Measurements from ENCODE around the gene SPSB2.

The SPSB2 gene

DNA sequence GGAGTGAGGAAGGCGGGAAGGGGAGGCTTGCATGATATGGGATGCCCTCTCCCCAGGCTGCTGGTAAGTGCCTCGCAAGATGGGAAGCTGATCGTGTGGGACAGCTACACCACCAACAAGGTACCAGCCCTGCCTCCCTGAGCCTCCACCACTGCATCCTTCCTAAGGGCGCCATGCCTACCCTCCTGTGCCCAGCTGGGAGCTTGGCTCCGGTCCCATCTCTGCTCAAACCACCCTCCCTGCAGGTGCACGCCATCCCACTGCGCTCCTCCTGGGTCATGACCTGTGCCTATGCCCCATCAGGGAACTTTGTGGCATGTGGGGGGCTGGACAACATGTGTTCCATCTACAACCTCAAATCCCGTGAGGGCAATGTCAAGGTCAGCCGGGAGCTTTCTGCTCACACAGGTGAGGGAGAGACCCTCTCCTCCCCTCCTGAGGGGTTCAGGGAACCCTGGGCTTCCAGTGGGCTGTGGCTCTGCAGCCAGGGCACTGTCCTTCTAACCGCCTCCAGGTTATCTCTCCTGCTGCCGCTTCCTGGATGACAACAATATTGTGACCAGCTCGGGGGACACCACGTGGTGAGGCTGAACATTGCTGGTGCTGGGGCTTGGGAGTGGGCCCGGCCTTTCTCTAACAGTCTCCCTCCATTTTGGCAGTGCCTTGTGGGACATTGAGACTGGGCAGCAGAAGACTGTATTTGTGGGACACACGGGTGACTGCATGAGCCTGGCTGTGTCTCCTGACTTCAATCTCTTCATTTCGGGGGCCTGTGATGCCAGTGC, 29.8 kb downstream of the SPSB2 start:
- peaks cover 5% of the 10 kb centered on the region for H3K4me1 ChIP-seq (ENCODE audit: insufficient read depth, low read length)
- no peak overlapping the region for H3K9ac ChIP-seq (ENCODE audit: low read depth, low read length)
- H3K36me3 ChIP-seq (ENCODE audit: insufficient read depth, low read length), result peaks cover 10% of the 10 kb centered on the region
- no peaks in the 10 kb centered on the region for H3K9me3 ChIP-seq (ENCODE audit: control insufficient read depth, insufficient read depth, low read length)

DNA sequence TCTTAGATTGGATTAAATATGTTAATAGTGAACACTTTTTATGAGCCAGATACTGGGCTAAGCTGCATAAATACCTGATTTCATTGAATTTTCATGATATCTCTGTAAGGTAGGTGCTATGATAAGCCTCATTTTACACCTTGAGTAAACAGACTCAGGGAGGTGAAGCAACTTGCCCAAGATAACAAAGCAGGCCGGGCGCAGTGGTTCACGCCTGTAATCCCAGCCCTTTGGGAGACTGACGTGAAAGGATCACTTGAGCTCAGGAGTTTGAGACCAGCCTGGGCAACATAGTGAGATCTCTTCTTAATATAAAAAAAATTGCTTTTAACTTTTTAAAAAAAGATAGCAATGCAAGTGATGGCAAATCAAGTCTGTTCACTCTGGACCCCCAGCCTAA, 31.0 kb downstream of the SPSB2 start:
- Histone ChIP-seq H3K9ac (ENCODE audit: low read depth, low read length) (no peak overlapping the region), H3K4me1 (ENCODE audit: insufficient read depth, low read length) (peaks cover 5% of the 10 kb centered on the region), H3K36me3 (ENCODE audit: insufficient read depth, low read length) (peaks cover 10% of the 10 kb centered on the region), H3K9me3 (ENCODE audit: control insufficient read depth, insufficient read depth, low read length) (no peaks in the 10 kb centered on the region)

DNA sequence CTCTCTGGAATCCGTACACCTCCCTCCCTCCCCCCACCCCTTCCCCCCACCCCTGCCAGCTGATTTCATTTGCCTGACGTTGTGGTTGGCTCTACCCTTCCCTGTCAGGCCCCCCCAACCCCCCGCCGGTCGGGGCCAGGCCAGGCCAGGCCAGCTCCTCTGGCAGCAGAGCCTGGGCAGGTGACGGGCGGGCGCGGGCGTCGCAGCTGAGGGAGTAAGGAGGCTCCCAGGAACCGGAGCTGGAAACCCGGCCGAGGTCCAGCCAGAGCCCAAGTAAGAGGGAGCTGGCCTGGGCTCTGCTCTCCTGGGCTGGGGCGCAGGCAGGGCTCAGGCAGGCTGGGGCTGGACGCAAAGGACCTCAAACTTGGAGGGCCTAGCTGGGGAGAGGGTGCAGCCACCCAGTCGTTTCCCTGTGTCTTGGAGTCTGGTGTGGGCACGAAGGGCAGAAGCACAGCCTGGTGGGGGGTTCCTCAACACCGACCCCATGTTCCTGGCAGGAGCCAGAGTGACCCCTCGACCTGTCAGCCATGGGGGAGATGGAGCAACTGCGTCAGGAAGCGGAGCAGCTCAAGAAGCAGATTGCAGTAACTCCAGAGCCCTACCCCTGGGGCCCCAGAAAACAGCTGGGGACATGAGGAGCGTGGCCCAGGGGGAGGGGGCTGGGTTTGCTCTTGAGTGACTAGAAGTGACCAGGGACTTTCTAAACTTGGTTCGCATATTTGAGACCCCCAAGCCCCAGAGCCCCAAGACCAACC, 32.2 kb downstream of the SPSB2 start, which contains the start of gene GNB3:
GNB3 (plus strand) TSS at position 165 of the 755 bp plus-strand sequence; CDS start at position 528, 363 bp downstream.
- no peaks in the 10 kb centered on the region for H3K9me3 ChIP-seq (ENCODE audit: control insufficient read depth, insufficient read depth, low read length)
- H3K36me3 ChIP-seq (ENCODE audit: insufficient read depth, low read length), result peaks cover 11% of the 10 kb centered on the region
- H3K9ac ChIP-seq (ENCODE audit: low read depth, low read length), result no peak within 1 kb of the TSS
- H3K4me1 ChIP-seq (ENCODE audit: insufficient read depth, low read length), result peaks cover 5% of the 10 kb centered on the region

DNA sequence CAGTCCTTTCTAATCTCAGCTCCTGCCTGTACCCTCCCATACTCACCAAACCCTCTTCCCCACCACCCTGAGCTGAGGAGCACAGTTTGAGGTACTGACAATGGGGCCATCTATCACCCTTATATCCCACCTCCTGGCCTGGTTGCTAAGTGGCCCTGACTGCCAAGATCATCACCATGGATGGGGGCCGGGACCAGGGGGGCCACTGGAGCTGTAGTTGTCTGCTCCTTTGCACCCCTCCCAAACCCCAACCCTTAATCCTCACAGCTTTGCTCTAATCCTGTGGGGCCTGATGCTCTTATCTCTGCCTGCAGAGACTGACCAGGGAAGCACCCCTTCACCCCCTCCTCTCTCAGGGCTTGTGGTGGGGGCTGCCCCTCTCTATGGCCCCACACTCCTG, 32.8 kb downstream of the SPSB2 start:
- no peak overlapping the region for H3K9ac ChIP-seq (ENCODE audit: low read depth, low read length)
- peaks cover 5% of the 10 kb centered on the region for H3K4me1 ChIP-seq (ENCODE audit: insufficient read depth, low read length)
- no peaks in the 10 kb centered on the region for H3K9me3 ChIP-seq (ENCODE audit: control insufficient read depth, insufficient read depth, low read length)
- H3K36me3 ChIP-seq (ENCODE audit: insufficient read depth, low read length), result peaks cover 11% of the 10 kb centered on the region

DNA sequence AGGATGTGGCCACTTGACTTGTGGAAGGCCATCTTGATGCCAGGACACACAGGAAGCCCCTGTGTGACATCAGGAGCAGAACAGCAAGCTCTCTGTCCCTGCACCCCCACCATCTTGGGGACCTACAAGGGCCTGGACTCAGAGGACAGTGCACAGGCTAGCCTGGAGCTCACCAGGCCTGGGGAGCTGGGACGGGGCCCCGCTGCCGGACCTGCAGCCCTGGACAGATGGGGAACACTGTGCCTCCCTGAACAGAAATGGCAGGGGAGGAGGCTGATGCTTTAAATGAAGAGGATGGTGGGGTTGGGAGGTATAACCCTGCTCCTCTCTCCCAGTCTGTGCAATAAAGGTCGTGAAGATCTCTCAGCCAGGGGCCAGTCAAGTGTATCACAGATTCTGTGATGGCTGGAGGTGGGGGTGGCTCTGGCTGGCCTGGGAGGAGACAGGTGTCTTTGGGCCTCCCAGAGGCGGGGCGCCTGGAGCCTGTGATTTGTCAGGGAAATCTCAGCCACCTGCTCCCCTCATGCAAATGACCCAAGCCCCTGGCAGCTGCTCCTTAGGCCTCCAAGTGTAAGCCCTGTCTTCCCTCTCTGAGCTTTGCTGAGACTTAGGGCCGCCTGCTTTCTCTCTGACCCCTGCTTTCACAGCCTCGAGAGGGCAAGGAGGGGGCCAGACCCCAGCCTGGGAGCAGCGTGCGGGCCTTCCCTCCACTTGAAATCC, 33.5 kb downstream of the SPSB2 start:
- no peak overlapping the region for H3K9ac ChIP-seq (ENCODE audit: low read depth, low read length)
- H3K9me3 ChIP-seq (ENCODE audit: control insufficient read depth, insufficient read depth, low read length), result no peaks in the 10 kb centered on the region
- peaks cover 5% of the 10 kb centered on the region for H3K4me1 ChIP-seq (ENCODE audit: insufficient read depth, low read length)
- H3K36me3 ChIP-seq (ENCODE audit: insufficient read depth, low read length), result peaks cover 5% of the 10 kb centered on the region

DNA sequence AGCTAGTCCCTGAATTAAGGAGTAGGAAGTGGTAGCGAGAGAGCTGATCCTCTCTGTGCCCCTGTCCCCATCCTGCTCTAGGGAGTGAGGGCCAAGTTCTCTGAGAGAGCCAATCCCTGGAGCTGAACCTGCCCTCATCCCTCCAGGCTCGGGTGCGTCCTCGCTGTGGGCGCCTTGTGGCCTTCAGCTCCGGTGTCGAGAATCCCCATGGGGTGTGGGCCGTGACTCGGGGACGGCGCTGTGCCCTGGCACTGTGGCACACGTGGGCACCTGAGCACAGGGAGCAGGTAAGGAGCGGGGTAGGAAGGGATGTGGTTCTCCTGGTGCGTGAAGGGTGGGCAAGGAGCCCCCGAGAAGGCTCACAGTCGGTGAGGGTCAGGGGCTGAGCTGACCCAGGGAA, 34.2 kb downstream of the SPSB2 start:
- Histone ChIP-seq H3K36me3 (ENCODE audit: insufficient read depth, low read length) (peaks cover 11% of the 10 kb centered on the region; the same call in 1 of the 2 replicates), H3K9ac (ENCODE audit: low read depth, low read length) (no peak overlapping the region), H3K9me3 (ENCODE audit: control insufficient read depth, insufficient read depth, low read length) (no peaks in the 10 kb centered on the region), H3K4me1 (ENCODE audit: insufficient read depth, low read length) (peaks cover 5% of the 10 kb centered on the region)

DNA sequence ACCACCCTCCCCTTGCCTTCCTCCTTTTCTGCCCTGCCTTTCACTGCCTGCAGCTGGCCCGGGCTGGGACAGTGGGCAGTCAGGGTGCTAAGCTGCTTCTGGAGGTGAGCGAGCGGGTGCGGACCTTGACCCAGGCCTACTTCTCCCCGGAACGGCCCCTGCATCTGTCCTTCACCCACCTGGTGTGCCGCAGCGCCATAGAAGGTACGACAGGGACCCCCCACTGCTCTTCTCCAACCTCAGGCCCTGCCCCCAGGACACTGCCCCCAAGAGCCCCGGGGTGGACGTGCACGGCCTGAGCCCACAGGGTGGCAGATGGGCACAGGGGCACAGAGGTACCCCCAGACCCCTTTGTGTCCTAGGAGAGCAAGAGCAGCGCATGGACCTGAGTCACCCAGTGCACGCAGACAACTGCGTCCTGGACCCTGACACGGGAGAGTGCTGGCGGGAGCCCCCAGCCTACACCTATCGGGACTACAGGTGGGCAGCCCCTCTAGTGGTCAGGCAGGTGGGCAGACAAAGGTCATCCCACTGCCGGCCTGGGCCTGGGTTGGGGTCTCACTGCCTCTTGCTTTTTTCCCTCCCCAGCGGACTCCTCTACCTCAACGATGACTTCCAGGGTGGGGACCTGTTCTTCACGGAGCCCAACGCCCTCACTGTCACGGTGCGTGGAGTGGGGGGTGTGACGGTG, 35.6 kb downstream of the SPSB2 start:
- Histone ChIP-seq H3K4me1 (ENCODE audit: insufficient read depth, low read length) (peaks cover 5% of the 10 kb centered on the region), H3K36me3 (ENCODE audit: insufficient read depth, low read length) (peaks cover 13% of the 10 kb centered on the region; the same call in 1 of the 2 replicates)

DNA sequence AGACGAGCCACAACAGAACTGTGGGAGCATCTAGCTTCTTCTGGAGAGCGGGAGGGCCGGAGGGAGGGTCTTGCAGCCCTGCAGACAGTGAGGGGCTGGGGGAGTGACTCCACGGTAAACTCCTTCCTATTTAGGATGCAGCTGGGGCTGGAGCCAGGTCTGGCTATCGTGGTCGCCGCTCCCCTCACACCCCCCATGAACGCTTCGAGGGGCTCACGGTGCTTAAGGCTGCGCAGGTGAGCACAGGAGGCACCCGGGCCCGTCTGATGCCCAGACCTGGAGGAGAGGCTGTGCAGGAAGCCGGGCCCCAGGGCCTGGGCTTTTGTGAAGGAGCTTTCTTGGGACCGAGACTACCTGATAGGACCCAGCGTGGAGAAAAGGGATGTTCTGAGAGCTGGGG, 36.3 kb downstream of the SPSB2 start:
- peaks cover 5% of the 10 kb centered on the region for H3K4me1 ChIP-seq (ENCODE audit: insufficient read depth, low read length)
- H3K36me3 ChIP-seq (ENCODE audit: insufficient read depth, low read length), result peaks cover 13% of the 10 kb centered on the region; the same call in 1 of the 2 replicates
- no peaks in the 10 kb centered on the region for H3K9me3 ChIP-seq (ENCODE audit: control insufficient read depth, insufficient read depth, low read length)
- H3K9ac ChIP-seq (ENCODE audit: low read depth, low read length), result no peak overlapping the region

More for the DNA sequence above, 35.6 kb downstream of the SPSB2 start:
- Histone ChIP-seq H3K9ac (ENCODE audit: low read depth, low read length) (no peak overlapping the region), H3K9me3 (ENCODE audit: control insufficient read depth, insufficient read depth, low read length) (no peaks in the 10 kb centered on the region)

DNA sequence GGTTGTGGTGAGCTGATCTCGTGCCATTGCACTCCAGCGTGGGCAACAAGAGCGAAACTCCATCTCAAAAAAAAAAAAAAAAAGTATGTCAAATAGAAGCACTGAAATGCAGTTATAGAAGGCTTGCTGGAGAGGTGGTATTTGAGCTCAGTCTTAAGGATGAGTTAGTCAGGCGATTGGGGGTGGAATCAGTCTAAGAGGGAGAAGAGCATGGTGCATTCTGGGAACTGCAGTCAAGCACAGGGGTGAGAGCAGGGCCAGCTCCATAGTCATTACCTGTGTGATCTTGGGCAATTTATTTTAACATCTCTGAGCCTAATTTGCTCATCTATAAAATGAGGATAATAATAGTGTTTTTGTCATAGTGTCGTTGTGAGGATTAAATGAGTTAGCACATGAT, 38.2 kb downstream of the SPSB2 start:
- Histone ChIP-seq H3K36me3 (ENCODE audit: insufficient read depth, low read length) (peaks cover 16% of the 10 kb centered on the region; the same call in 1 of the 2 replicates), H3K4me1 (ENCODE audit: insufficient read depth, low read length) (no peaks in the 10 kb centered on the region)

DNA sequence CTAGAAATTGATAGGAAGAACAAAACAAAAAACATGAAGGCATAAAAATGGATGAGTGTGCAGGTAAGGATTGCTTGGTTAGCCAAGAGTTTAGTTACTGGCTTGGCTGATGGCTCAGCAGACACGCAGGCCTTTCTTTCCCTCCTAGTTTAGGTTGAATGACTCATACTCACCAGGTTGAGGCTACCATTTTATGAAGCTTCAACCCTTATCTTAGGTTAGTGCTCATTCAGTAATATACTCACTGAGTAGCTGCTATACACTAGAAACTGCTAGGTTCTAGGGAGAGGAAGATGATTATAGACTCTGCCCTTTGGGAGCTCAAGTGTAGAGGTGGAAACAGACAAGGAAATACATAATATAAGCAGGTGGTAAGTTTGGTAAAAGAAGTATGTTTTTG, 38.8 kb downstream of the SPSB2 start:
- H3K9ac ChIP-seq (ENCODE audit: low read depth, low read length), result no peak overlapping the region
- H3K4me1 ChIP-seq (ENCODE audit: insufficient read depth, low read length), result no peaks in the 10 kb centered on the region
- peaks cover 16% of the 10 kb centered on the region; the same call in 1 of the 2 replicates for H3K36me3 ChIP-seq (ENCODE audit: insufficient read depth, low read length)
- no peaks in the 10 kb centered on the region for H3K9me3 ChIP-seq (ENCODE audit: control insufficient read depth, insufficient read depth, low read length)

More for the DNA sequence above, 38.2 kb downstream of the SPSB2 start:
- H3K9me3 ChIP-seq (ENCODE audit: control insufficient read depth, insufficient read depth, low read length), result no peaks in the 10 kb centered on the region
- H3K9ac ChIP-seq (ENCODE audit: low read depth, low read length), result no peak overlapping the region

DNA sequence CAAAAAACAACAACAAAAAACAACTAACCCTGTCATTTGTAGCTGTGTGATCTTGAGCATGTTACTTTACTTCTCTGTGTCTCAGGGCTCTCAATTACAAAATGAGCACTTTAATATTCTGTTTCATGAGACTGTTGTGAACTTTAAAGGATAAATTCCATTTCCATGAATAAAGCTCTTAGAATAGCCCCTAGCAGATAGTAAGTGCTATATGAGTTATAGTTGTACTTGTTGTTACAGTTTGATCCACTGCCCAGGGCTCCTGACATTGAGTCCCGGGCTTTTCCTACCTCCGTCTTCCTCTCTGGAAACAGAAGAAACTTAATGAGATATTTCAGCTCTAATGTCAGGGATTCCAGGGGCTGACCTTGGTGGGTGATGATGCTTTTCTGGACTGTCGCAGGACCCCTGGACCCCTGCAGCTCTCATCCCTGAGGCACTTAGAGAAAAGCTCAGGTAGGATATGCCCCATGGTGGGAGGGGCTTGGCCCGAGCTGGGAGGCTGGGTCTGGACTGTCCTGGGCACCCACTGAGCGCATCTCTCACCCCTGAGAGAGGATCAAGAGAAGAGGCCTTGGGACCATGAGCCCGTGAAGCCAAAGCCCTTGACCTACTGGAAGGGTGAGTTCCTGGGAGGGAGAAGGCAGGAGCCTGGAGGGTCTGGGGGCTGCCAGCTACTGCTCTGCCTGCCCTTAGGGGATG, 39.8 kb downstream of the SPSB2 start:
- Histone ChIP-seq H3K4me1 (ENCODE audit: insufficient read depth, low read length) (no peaks in the 10 kb centered on the region), H3K9ac (ENCODE audit: low read depth, low read length) (no peak overlapping the region), H3K9me3 (ENCODE audit: control insufficient read depth, insufficient read depth, low read length) (no peaks in the 10 kb centered on the region), H3K36me3 (ENCODE audit: insufficient read depth, low read length) (peaks cover 16% of the 10 kb centered on the region; the same call in 1 of the 2 replicates)

DNA sequence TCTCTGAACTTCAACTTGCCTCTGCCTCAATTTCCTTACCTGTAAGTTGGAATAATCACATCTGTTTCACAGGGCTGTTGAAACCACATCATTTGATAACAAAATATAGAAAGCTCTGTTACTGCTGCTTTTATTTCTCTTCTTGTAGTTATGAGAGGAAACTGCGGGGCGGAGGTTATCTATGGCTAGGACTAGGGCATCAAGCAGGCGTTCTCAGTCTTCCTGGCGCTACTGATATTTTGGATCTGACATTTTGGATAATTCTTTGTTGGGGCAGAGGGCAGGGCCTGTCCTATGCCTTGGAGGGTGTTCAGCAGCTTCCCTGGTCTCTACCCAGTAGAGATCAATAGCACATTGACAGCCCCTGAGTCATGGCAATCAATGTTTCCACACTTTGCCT, 41.0 kb downstream of the SPSB2 start:
- peaks cover 16% of the 10 kb centered on the region; the same call in 1 of the 2 replicates for H3K36me3 ChIP-seq (ENCODE audit: insufficient read depth, low read length)
- H3K4me1 ChIP-seq (ENCODE audit: insufficient read depth, low read length), result peaks cover 2% of the 10 kb centered on the region
- no peak overlapping the region for H3K9ac ChIP-seq (ENCODE audit: low read depth, low read length)
- H3K9me3 ChIP-seq (ENCODE audit: control insufficient read depth, insufficient read depth, low read length), result no peaks in the 10 kb centered on the region

DNA sequence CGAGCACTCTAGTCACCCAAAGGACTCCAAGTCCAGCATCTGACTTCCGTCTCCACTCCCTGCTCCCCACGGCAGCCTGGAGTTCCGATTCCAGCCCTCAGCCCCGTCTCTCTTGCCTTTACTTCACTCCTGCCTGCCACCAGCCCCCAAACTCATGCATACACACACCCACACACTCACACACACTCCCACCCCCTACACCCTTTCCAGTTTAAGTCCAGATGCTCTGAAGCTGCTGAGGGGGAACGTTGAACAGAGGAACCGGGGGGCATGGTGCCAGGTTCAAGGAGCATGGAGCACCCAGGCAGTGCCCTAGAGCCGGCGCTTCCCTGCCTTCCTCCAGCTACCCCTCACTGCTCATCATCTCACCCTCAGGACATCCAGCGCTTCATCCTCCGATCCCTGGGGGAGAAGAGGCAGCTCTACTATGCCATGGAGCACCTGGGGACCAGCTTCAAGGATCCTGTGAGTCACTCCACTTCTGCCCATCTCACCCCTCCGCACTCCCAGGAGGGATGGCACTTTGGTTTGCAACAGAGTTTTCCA, 41.6 kb downstream of the SPSB2 start:
- H3K9ac ChIP-seq (ENCODE audit: low read depth, low read length), result no peak overlapping the region
- no peaks in the 10 kb centered on the region for H3K9me3 ChIP-seq (ENCODE audit: control insufficient read depth, insufficient read depth, low read length)
- H3K36me3 ChIP-seq (ENCODE audit: insufficient read depth, low read length), result 0 out of 2 replicates have a peak, but pooled peaks cover 11% of the 10 kb centered on the region

More for the DNA sequence above, 41.6 kb downstream of the SPSB2 start:
- H3K4me1 ChIP-seq (ENCODE audit: insufficient read depth, low read length), result peaks cover 5% of the 10 kb centered on the region

All from ES-I3 (cell line).